KG1 (cell line): ENCODE data around the gene FAM163B.
"Not testable (repeated sequence)": the region's sequence is repeated elsewhere in the genome, so short reads cannot be mapped to it uniquely, and the experiment has no call there.

ENCODE experiments used
- DNase-seq: peaks from one replicate; lab custom pipeline; 2025; lab: John Stamatoyannopoulos, UW

Gene FAM163B

GRCh38 chr9:133566817-133567216 lies 42.4 kb downstream of the FAM163B start:
- DNase-seq, result no peak

DNA sequence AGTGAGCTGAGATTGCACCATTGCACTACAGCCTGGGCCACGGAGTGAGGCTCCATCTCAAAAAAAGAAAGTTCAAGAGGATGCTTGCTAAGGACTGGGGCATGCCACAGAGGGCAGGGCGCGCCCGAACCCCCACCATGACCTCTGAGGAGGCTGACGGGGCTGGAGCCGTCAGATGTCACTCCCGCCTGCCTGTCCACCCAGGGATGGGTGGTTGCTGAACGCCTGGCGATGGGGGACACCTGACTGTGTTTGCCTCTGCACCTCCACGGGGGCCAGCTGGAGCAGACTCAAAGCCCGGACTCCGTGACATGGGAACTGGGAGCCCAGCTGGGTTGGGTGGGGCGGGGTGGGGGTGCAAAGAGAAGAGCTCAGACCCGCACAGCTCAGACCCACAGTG lies 42.8 kb downstream of the FAM163B start:
- no peak for DNase-seq

GRCh38 chr9:133564451-133565116 lies 44.6 kb downstream of the FAM163B start:
- no peak for DNase-seq

- not testable (repeated sequence) for DNase-seq
These were observed 45.4 kb downstream of the FAM163B start for GRCh38 chr9:133563814-133564213.

- no peak for DNase-seq
These were observed 45.8 kb downstream of the FAM163B start for GRCh38 chr9:133563291-133563796.

- no peak for DNase-seq
These were observed 46.4 kb downstream of the FAM163B start for GRCh38 chr9:133562611-133563290.

GRCh38 chr9:133561976-133562554 lies 47.1 kb downstream of the FAM163B start:
- no peak for DNase-seq

DNA sequence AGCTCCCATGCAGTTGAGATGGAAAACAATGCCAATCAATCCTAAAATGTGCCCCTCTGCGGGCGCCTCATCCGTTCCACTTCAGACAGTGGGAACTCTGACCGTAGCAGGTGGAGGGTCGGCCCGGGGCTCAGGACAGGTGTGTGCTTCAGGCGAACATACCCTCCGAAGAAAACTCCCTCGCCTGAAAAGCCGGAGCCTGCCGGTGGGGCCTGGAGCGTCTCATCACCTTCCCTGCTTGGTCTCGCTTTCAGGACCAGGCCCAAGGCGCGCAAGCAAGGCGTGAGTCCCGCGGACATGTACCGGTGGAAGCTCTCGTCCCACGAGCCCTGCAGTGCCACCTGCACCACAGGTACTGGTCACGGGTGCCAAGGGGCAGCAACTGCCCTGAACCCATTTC lies 48.2 kb downstream of the FAM163B start:
- no peak for DNase-seq

DNA sequence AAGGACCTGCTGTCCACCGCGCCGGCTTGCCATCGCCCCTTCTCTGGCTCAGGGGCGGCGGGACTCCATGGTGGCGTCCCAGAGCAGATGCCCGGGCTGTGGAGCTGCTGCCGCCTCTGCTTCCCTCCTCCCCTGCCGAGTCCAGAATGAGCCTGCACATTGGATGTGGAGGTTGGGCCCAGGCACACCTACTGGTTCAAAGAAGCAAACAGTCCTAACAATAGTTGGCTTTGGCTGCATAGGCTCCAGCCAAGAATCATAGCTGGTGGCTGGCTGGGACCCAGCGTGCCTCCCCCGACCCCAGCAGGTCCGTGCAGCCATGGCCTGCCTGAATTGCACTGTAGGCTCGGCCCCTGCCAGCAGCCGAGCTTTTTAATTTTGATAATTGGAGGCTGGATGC lies 48.9 kb downstream of the FAM163B start:
- DNase-seq, result no peak

DNA sequence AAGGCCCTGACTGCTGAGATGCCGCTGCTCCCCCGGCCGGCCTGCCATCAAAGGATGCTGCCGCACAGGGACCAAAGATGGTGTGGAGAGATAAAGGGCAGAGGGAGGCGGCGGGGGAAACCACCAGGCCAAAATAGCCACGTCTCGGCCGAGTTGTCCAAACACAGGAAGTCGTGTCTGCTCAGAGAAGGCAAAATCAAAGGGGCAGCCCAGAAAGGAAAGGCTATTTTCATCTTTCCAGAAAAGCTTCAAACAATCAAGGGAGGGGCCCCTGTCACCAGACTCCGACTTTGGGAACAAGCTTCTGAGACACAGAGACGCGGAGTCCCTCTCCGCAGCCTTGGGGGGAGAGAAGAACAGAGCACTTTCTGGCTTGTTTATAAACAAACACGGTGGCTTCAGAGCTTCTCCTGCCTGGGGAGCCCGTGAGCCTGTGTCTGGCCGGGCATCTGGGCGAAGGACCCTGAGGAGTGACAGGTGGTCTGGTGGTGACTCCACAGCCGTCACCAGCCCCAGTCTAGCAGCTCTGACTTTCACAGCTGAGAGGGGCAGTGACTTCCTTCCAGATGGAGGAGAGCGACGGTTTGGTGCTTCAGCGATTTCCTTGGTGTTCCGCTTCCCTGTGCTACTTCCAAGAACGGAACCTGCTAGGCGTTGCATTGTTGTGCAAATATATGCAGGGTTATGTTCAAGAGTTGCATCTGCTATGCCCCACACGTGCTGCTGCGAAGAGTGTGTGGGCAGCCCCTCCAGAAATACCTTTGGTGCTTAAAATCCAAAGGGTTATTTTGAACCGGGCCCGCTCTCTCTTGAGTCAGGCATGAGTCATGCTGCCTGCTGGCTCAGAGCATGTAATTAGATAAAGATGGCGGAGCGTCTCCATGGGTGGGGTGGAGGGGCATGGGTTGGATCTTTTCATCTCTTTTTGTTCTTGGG lies 50.7 kb downstream of the FAM163B start:
- no peak for DNase-seq

GRCh38 chr9:133557581-133557980 lies 51.6 kb downstream of the FAM163B start:
- no peak for DNase-seq

DNA sequence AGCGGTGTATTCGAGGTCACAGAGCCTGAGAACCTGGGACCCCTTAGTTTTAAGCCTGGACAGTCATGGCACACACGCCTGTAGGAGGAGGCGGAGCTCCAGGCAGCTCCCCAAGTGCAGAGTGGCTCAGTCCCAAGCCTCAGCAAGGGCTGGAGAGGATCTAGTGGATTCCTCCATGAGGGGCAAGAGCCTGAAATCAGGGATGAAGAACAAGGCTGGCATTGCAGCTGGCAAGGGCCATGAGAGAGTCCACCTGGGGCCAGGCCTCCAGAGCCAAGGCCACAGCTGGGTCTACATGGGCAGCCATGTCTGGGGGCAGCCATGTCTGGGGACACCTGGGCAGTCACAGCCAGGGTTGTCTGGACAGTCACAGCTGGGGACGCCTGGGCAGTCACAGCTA lies 52.8 kb downstream of the FAM163B start:
- no peak for DNase-seq

DNA sequence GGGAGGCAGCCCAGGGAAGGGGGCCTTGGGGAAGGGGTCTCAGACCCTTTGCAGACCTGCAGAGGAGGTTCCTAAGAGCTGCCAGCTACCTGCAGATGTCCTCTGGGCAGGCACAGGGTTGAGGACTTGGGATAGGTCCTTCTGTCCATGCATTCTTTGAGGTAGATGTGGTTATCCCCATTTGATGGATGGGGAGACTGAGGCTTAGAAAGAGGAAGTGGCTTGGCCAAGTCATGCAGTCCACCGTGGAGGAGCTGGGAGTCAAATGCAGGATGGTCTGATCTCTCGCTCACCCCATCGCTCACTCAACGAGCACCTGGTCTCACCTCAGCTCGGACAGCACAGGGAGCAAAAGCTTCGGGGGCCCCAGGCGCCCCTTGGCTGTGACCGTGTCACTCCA lies 54.5 kb downstream of the FAM163B start:
- no peak for DNase-seq

DNA sequence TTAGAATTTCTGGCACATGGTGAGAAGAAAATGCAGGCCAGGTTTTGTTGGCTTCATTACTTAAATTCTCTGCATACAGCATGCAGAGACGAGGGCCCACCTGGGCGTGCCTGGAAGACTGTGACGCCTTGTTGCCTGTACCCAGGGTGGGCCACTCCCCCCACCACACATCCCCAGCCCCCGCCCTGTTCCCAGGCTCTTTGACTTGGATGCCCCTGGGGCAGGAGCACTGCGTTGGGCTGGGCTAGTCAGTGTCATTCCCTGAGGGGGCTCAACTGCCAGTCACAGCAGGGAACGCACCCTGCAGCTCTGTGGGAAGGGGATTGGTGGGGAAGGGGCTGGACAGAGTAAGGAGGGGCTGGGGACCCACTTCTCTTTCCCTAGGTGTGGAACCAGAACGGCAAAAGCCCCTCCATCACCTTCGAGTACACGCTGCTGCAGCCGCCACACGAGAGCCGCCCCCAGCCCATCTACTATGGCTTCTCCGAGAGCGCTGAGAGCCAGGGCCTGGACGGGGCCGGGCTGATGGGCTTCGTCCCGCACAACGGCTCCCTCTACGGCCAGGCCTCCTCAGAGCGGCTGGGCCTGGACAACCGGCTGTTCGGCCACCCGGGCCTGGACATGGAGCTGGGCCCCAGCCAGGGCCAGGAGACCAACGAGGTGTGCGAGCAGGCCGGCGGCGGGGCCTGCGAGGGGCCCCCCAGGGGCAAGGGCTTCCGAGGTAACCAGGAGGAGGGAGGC lies 55.0 kb downstream of the FAM163B start:
- no peak for DNase-seq

DNA sequence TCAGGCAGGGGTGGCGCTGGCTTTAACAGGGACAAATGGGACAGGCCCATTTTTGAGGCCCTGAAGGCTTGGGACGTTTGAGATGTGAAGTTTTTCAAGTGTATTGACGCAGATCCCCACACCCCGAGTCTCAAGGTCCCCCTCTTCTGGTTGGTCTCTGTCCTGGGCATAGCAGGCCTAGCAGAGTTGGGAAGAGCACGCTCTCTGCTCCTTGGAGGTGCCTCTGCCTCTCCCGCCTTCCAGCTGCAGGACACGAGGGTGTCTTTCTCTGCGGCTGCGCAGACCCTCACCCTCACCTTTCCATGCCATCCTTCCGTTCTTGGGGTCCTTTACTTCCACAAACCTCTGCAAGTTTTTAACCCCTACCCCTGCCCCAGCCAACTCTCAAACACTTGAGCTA lies 56.1 kb downstream of the FAM163B start:
- no peak for DNase-seq

GRCh38 chr9:133552236-133552635 lies 57.0 kb downstream of the FAM163B start:
- no peak for DNase-seq

- DNase-seq, result no peak
These were observed 57.7 kb downstream of the FAM163B start for GRCh38 chr9:133551446-133551845.

- no peak for DNase-seq
These were observed 62.1 kb downstream of the FAM163B start for GRCh38 chr9:133547116-133547515.

DNA sequence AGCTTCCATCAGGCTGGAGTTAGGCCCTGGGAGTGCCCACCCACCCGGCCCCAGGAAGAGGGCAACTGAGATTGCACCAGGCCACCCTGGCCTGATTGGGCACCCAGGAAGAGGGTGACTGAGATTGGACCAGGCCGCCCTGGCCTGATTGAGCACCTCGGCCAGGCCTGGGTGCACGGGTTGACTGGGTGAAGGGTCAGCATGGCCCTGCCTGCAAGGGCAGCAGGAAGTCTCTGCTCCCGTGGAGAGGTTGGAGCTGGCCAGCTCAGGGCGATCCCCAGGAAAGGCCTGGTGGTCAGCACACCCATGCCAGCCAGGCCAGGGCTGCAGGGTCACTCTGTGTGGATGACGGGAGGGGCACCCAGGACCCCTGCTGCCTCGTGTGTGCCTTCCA lies 62.9 kb downstream of the FAM163B start:
- no peak for DNase-seq

DNA sequence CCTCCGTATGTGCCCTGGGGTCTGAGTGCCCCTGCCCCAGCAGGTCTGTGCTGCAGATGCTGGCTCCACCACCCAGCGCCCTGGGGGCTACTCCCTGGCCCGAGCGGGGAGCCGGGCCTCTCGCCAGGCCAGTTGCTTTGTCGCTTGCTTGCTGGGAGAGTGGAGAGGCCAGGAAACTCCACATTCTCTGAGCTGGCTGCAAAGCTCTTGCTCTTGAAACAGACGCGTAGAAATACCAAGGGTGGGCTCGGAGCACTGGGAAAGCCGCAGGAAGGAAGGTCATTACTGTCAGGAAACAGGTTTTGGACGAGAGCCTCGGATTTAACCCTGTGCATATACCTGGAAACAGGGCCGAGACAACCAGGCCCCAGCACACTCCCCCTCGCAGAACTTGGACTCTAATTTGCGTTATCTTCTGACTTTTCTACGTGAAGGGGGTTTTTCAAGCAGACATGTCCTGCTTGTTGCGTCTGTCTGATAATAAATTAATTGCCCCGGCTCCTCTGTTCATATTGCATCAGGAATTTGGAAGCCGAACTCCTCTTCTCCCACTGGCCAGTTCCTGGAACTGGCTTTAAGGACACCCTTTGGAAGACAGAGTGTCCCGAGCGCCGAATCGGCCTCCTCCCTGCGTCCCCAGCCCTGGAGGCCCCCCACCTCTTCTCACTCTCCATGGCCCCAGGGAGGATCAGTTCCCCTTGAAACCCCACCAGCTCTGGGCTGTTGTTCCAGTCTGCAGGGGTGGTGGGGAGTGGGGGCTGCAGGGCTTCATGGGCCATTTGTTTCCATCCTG lies 63.5 kb downstream of the FAM163B start:
- DNase-seq, result no peak
